ENCODE data around the gene SNTG2.

Gene SNTG2

GRCh38 chr2:929011-929735 is 21.5 kb upstream of the SNTG2 start:
- no peak for FAIRE-seq

GRCh38 chr2:929925-930324 is 20.7 kb upstream of the SNTG2 start:
- no peak for FAIRE-seq

GRCh38 chr2:930935-931334 is 19.7 kb upstream of the SNTG2 start:
- FAIRE-seq: no peak

- no peak for FAIRE-seq
Observed at GRCh38 chr2:932320-933115, 18.1 kb upstream of the SNTG2 start.

- no peak for FAIRE-seq
Observed at GRCh38 chr2:933734-934295, 16.8 kb upstream of the SNTG2 start.

- no peak for FAIRE-seq
Observed at GRCh38 chr2:937530-937929, 13.1 kb upstream of the SNTG2 start.

- no peak for FAIRE-seq
Observed at GRCh38 chr2:938181-939005, 12.3 kb upstream of the SNTG2 start.

GRCh38 chr2:939936-940601 is 10.6 kb upstream of the SNTG2 start:
- no peak for FAIRE-seq

- FAIRE-seq: no peak
Observed at GRCh38 chr2:941871-942270, 8.8 kb upstream of the SNTG2 start.

- no peak for FAIRE-seq
Observed at GRCh38 chr2:942775-943460, 7.7 kb upstream of the SNTG2 start.

- no peak for FAIRE-seq
Observed at GRCh38 chr2:943461-943797, 7.2 kb upstream of the SNTG2 start.

GRCh38 chr2:943821-944220 is 6.8 kb upstream of the SNTG2 start:
- no peak for FAIRE-seq

GRCh38 chr2:944693-945092 is 6.0 kb upstream of the SNTG2 start:
- FAIRE-seq: no peak

GRCh38 chr2:945104-945503 is 5.5 kb upstream of the SNTG2 start:
- no peak for FAIRE-seq

GRCh38 chr2:946073-946948 is 4.3 kb upstream of the SNTG2 start:
- FAIRE-seq: no peak

- FAIRE-seq: no peak
Observed at GRCh38 chr2:949384-950079, 1.1 kb upstream of the SNTG2 start.

GRCh38 chr2:951224-952006 is 766 bp downstream of the SNTG2 start:
- no peak for FAIRE-seq

GRCh38 chr2:953408-953807 is 2.8 kb downstream of the SNTG2 start:
- no peak for FAIRE-seq

GRCh38 chr2:953975-954686 is 3.5 kb downstream of the SNTG2 start:
- FAIRE-seq: no peak

Data from G401.6 (cell line).